ENCODE data around the gene INPP4B.
"Not testable (repeated sequence)": the region's sequence is repeated elsewhere in the genome, so short reads cannot be mapped to it uniquely, and the experiment has no call there.

Gene INPP4B

GRCh38 chr4:142544594-142544993, 301.5 kb downstream of the INPP4B start:
- no peak for DNase-seq (ENCODE audit: low read depth)

GRCh38 chr4:142544039-142544438, 302.1 kb downstream of the INPP4B start:
- DNase-seq (ENCODE audit: low read depth) = no peak

GRCh38 chr4:142540483-142540804, 305.7 kb downstream of the INPP4B start:
- DNase-seq (ENCODE audit: low read depth) = no peak

- no peak for DNase-seq (ENCODE audit: low read depth)
Measured at GRCh38 chr4:142539796-142540482, 306.2 kb downstream of the INPP4B start.

GRCh38 chr4:142535009-142535408, 311.1 kb downstream of the INPP4B start:
- peak; percentile 31 for DNase-seq (ENCODE audit: low read depth)

- DNase-seq (ENCODE audit: low read depth) = no peak
Measured at GRCh38 chr4:142532054-142532453, 314.0 kb downstream of the INPP4B start.

- no peak for DNase-seq (ENCODE audit: low read depth)
Measured at GRCh38 chr4:142530728-142531127, 315.4 kb downstream of the INPP4B start.

- DNase-seq (ENCODE audit: low read depth) = no peak
Measured at GRCh38 chr4:142528433-142528832, 317.7 kb downstream of the INPP4B start.

GRCh38 chr4:142523111-142523510, 323.0 kb downstream of the INPP4B start:
- no peak for DNase-seq (ENCODE audit: low read depth)

GRCh38 chr4:142519342-142519741, 326.8 kb downstream of the INPP4B start:
- DNase-seq (ENCODE audit: low read depth) = no peak

- peak; percentile 77 for DNase-seq (ENCODE audit: low read depth)
Measured at GRCh38 chr4:142516686-142517526, 329.2 kb downstream of the INPP4B start.

- DNase-seq (ENCODE audit: low read depth) = no peak
Measured at GRCh38 chr4:142512161-142512560, 333.9 kb downstream of the INPP4B start.

GRCh38 chr4:142509881-142510280, 336.2 kb downstream of the INPP4B start:
- no peak for DNase-seq (ENCODE audit: low read depth)

GRCh38 chr4:142509381-142509780, 336.7 kb downstream of the INPP4B start:
- not testable (repeated sequence) for DNase-seq (ENCODE audit: low read depth)

GRCh38 chr4:142500966-142501365, 345.1 kb downstream of the INPP4B start:
- no peak for DNase-seq (ENCODE audit: low read depth)

- no peak for DNase-seq (ENCODE audit: low read depth)
Measured at GRCh38 chr4:142497606-142498005, 348.5 kb downstream of the INPP4B start.

- DNase-seq (ENCODE audit: low read depth) = no peak
Measured at GRCh38 chr4:142493255-142494110, 352.6 kb downstream of the INPP4B start.

- no peak for DNase-seq (ENCODE audit: low read depth)
Measured at GRCh38 chr4:142485452-142485851, 360.6 kb downstream of the INPP4B start.

GRCh38 chr4:142480244-142480643, 365.9 kb downstream of the INPP4B start:
- no peak for DNase-seq (ENCODE audit: low read depth)

GRCh38 chr4:142475663-142476062, 370.4 kb downstream of the INPP4B start:
- no peak for DNase-seq (ENCODE audit: low read depth)

- DNase-seq (ENCODE audit: low read depth) = no peak
Measured at GRCh38 chr4:142474398-142475087, 371.6 kb downstream of the INPP4B start.

- DNase-seq (ENCODE audit: low read depth) = no peak
Measured at GRCh38 chr4:142473960-142474338, 372.2 kb downstream of the INPP4B start.
